Stimulated activated naive CD8-positive, alpha-beta T cell treated with anti-CD3 and anti-CD28 coated beads, Interleukin-15, Interleukin-2, amounts not matched to agents 100 ng/mL and 50 ng/mL, for 24 hours (primary cell): ENCODE data around the gene HCAR2.
"Not testable (repeated sequence)": the region's sequence is repeated elsewhere in the genome, so short reads cannot be mapped to it uniquely, and the experiment has no call there.

Source experiments
- H3K27ac Mint-ChIP-seq: one replicate; pipeline ENCODE4 v1.8.0; 2021; ENCODE audit warnings: mild to moderate bottlenecking, mixed read lengths
- H3K27me3 Mint-ChIP-seq: one replicate; pipeline ENCODE4 v1.8.0; 2021; ENCODE audit warnings: mixed read lengths
- H3K36me3 Mint-ChIP-seq: one replicate; pipeline ENCODE4 v1.8.0; 2021; ENCODE audit warnings: low read depth, mixed read lengths
- H3K4me1 Mint-ChIP-seq: one replicate; pipeline ENCODE4 v1.8.0; 2021; ENCODE audit warnings: low read depth, mixed read lengths
- H3K4me3 Mint-ChIP-seq: one replicate; pipeline ENCODE4 v1.8.0; 2021; ENCODE audit warnings: mild to moderate bottlenecking, mixed read lengths
- H3K9me3 Mint-ChIP-seq: one replicate; pipeline ENCODE4 v1.8.0; 2021; ENCODE audit warnings: mixed read lengths

Gene HCAR2

DNA sequence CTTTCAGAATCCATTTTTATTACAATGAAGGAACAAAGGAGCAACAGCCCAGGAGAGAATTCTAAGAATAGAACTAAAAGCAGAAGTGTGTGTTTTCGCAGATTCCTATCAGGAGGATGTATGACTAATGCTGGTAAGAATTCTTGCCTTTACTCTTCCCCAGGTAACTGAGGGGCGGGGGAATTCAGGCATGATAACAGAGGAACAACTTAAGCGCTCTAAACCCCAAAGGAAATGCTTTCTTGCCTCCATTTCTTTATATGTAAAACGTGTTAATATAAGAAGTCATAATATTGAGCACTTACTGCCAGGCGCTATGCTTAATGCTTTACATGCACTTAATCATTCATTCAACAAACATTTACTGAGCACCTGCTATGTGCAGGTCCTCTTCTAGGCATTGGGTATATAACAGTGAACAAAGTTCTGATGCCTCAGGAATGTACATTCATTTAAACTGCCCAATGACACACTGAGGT lies 23.0 kb upstream of the HCAR2 start:
- Mint-ChIP-seq H3K27ac (peak overlapping the region; percentile 60), H3K4me1 (peaks cover 54% of the 10 kb centered on the region), H3K4me3 (peak overlapping the region; percentile 10), H3K27me3 (no peaks in the 10 kb centered on the region), H3K9me3 (no peaks in the 10 kb centered on the region), H3K36me3 (no peaks in the 10 kb centered on the region)

DNA sequence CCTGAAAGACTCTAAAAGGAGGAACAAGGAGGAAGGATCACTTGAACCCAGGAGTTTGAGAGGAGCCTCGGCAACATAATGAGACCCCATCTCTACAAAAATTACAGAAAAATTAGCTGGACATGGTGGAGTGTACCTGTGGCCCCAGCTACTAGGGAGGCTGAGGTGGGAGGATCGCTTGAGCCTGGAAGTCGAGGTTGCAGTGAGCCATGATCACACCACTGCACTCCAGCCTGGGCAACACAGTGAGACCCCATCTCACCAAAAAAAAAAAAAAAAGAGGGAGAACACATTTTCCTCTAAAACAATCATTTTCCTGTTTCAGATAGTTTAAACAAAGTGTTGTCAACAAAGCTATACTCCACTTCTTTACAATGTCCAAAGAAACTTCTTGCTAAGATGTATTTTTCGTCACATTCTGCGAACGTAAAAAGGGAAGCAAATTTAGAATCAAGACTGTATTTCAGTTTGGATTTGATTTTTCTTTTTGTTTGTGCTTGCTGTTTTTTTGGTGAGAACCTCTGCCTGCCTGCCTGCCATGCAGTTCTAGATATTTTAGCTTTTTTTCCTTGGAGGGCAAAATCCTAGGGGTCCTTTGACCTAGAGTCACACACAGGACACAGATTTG lies 22.4 kb upstream of the HCAR2 start:
- Mint-ChIP-seq H3K9me3 (no peaks in the 10 kb centered on the region), H3K27ac (peak overlapping the region; percentile 60), H3K4me1 (peaks cover 55% of the 10 kb centered on the region), H3K4me3 (peak overlapping the region; percentile 10), H3K36me3 (no peaks in the 10 kb centered on the region), H3K27me3 (no peaks in the 10 kb centered on the region)

DNA sequence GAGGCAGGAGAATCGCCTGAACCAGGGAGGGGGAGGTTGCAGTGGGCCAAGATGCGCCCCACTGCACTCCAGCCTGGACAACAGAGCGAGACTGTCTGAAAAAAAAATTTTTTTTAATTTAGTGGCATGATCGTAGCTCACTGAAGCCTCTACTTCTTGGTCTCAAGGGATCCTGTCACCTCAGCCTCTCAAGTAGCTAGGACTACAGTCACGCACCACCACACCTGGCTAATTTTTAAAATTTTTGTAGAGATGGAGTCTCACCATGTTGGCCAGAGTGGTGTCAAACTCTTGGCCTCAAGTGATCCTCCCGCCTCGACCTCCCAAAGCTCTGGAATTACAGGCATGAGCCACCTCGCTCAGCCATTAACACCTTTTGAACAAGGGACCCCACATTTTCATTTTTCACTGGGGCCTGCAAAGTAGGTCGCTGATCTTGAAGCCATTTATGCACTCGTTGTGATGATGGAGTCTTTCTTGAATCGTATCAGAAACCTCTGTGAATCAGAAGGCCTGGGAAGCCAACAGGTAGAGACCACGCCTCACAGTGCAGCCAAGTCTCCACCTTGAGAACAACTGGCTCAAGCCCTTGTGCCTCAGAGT lies 21.6 kb upstream of the HCAR2 start:
- Mint-ChIP-seq H3K4me1 (peaks cover 52% of the 10 kb centered on the region), H3K4me3 (no peak overlapping the region), H3K36me3 (no peaks in the 10 kb centered on the region), H3K9me3 (no peaks in the 10 kb centered on the region), H3K27me3 (no peaks in the 10 kb centered on the region), H3K27ac (no peak overlapping the region)

DNA sequence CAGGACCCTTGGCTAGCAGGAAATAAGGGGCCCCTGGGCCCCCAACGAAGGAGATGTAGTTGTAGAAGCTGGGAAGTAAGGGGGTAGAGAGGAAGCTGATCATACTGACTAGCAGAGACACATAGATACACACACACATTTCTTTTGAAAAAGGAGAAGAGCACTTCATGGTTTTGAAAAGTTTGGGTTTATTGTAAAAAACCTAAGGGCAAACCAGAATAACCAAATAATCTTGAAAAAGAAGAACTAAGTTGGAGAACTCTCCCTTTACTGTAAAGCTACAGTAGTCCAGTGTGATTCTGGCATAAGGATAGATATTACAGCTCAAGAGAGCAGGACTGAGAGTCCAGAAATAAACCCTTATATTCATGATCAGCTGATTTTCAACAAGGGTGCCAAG lies 19.2 kb upstream of the HCAR2 start:
- peaks cover 44% of the 10 kb centered on the region for H3K4me1 Mint-ChIP-seq
- no peaks in the 10 kb centered on the region for H3K27me3 Mint-ChIP-seq
- H3K36me3 Mint-ChIP-seq: no peaks in the 10 kb centered on the region
- no peak overlapping the region for H3K4me3 Mint-ChIP-seq
- H3K9me3 Mint-ChIP-seq: no peaks in the 10 kb centered on the region
- peak overlapping the region; percentile 3 for H3K27ac Mint-ChIP-seq

DNA sequence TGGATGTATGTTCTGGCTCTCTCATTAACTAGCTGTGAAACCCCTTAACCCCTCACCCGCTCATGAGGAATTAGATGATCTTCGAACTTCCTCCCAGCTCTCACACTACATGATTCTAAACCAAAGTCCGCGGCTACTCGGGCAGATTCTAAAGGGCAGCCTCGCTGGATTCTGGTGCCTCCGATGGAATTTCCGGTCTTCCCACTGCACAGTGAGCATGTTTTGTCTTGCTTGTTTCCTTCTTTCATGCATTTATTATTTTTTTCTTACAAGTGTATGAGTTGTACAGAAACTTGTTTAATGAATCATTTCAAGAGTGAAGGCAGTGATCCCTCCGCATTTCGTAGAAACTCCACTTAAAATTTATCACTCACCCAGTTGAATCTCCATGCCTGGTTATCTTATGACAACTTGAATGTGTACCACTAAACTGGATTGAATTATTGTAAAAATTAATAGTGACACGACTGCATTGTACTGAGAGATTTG lies 17.9 kb upstream of the HCAR2 start:
- Mint-ChIP-seq H3K27me3 (no peaks in the 10 kb centered on the region), H3K4me3 (peak overlapping the region; percentile 35), H3K4me1 (peaks cover 39% of the 10 kb centered on the region), H3K9me3 (no peaks in the 10 kb centered on the region), H3K36me3 (no peaks in the 10 kb centered on the region), H3K27ac (peak overlapping the region; percentile 74)

DNA sequence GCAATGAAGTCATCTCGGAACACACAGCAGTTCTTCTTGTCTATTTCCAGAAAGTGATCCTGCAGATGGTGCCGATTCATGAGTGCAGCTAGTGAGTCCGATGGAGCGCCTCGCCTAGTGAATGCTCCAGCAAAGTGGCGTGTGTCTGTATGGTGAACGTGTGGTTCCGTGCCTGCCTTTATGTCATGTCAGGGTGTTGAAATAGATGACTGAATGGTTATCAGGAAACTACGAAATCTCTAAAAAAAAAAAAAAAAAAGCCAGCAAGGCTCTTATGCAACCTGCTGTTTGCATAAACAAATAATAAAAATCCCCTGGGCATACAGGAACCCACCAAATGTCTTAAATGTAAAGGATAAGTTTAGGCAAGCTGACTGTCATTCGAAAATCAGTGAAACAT lies 13.5 kb upstream of the HCAR2 start, which contains the start of gene HCAR3:
HCAR3 (minus strand) TSS at position 154 of the 400 bp plus-strand sequence; CDS start at position 80, 74 bp downstream.
- H3K27ac Mint-ChIP-seq, H3K27me3 Mint-ChIP-seq, H3K36me3 Mint-ChIP-seq, H3K4me3 Mint-ChIP-seq, H3K9me3 Mint-ChIP-seq: not testable (repeated sequence)
- H3K4me1 Mint-ChIP-seq: peaks cover 16% of the 10 kb centered on the region

DNA sequence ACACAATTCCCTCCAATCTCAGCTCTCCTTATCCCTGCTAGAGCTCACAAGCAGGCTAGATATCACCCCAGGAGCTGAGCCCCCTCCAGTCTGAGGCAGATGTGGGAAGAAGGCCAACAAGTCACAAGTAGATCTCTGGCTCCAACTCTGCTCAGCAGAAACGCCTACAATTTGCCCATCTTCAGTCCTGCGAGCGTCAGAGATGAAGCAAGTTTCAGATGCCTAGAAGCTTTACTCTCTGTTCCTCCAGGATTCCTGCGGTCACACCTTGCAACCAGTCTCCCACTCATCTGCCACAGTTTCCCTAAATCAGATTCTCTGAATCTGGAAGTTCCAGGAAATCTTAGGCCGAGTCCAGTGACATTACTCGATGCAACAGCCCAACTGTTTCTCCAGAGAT lies 12.1 kb upstream of the HCAR2 start:
- H3K27me3 Mint-ChIP-seq, H3K4me1 Mint-ChIP-seq, H3K9me3 Mint-ChIP-seq, H3K4me3 Mint-ChIP-seq, H3K27ac Mint-ChIP-seq, H3K36me3 Mint-ChIP-seq: not testable (repeated sequence)

DNA sequence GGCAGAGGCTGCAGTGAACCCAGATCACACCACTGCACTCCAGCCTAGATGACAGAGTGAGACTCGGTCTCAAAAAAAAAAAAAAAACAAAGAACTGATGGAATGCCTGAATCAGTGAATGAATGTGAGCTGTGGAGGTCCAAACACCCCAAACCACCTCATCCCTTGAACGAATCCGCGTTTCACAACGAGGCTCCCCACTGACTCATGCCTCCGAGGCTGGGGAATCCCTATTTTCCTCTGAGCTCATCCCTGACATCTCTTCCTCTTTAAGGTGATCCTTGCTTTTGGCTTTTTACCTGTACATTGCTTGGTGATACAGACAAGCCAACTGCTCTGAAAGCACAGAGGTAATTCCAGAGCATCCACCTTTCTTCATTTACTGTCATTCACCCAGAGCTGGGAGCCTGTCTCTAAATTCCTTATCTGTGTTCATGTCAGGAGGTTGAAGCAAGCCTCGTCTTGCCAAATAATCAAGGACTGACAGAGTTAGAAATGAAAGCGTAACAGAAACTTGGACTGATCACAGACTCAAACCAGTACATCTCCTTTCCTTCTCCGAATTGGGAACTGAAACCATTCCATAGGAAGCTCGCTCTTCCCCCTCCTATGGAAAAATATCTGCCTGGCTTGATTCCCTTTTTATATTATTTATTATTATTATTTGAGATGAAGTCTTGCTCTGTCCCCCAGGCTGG lies 10.5 kb upstream of the HCAR2 start:
- H3K9me3 Mint-ChIP-seq, H3K27ac Mint-ChIP-seq, H3K4me1 Mint-ChIP-seq, H3K4me3 Mint-ChIP-seq, H3K27me3 Mint-ChIP-seq, H3K36me3 Mint-ChIP-seq: not testable (repeated sequence)

DNA sequence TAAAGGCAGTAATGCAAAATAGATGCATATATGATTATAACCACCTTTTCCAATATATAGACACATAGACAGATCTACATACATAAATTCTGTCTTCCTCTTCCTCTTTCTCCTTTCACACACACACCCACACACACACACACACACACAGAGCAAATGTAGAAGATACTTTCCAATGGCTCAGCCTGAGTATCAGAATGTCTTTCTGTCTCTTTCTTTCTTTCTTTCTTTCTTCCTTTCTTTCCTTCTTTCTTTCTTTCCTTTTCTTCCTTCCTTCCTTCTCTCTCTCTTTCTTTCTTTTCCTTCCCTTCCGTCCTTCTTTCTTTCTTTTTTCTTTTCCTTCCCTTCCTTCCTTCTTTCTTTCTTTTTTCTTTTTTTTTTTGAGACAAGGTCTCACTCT lies 8.1 kb upstream of the HCAR2 start:
- H3K9me3 Mint-ChIP-seq, H3K4me1 Mint-ChIP-seq, H3K36me3 Mint-ChIP-seq, H3K27me3 Mint-ChIP-seq, H3K4me3 Mint-ChIP-seq, H3K27ac Mint-ChIP-seq: not testable (repeated sequence)

DNA sequence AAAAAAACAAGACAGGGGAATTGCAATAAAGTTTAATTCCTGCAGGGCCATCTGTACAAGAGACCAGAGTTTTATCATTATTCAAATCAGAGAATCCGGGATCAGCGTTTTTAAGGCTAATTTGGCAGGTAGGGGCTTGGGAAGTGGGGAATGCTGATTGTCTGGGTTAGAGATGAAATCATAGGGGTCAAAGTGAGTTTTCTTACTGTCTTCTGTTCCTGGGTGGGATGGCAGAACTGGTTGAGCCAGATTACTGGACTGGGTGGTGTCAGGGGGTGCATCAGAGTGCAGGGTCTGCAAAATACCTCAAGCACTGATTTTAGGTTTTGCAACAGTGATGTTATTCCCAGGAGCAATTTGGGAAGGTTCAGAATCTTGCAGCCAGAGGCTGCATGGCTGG lies 7.2 kb upstream of the HCAR2 start:
- not testable (repeated sequence) for H3K27me3 Mint-ChIP-seq, H3K4me3 Mint-ChIP-seq, H3K27ac Mint-ChIP-seq, H3K9me3 Mint-ChIP-seq, H3K36me3 Mint-ChIP-seq, H3K4me1 Mint-ChIP-seq

DNA sequence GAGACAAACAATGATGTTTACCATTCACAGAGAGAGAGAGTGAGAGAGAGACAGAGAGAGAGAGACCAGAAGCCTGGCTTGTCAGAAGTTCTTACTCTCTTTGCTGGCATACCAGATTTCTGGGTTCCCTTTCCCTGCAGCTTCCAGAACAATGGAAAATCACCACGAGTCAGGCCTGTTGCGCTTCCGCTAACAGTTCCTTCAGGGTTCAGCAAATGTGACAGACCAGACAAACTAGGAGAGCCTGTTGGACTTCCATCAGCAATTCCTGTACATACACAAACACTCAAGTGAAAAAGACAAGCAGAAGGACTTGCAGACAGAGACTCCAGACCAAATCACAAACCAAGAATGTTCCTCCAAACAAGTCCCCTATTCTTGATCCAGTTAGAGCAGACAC lies 6.1 kb upstream of the HCAR2 start:
- not testable (repeated sequence) for H3K27ac Mint-ChIP-seq, H3K9me3 Mint-ChIP-seq, H3K27me3 Mint-ChIP-seq, H3K36me3 Mint-ChIP-seq, H3K4me1 Mint-ChIP-seq, H3K4me3 Mint-ChIP-seq

DNA sequence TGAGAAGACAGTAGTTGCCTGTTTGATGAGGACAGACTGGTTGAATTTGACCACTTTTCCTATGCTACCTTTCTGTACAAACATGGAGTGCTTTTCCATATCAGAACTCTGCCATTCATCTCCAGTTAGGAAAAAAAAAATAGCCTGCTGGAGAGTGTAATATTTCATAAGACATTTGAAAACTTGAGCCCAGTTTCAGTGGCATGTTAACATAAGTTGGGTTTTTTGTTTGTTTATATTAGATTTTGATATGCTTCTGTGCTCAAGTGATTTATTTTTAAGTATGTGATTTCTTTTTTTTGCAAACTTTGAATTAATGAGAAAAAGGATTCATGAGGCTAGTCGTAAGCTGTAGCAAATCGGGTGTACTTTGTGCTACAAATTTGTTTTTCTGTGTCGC lies 684 bp upstream of the HCAR2 start:
- H3K27me3 Mint-ChIP-seq, H3K4me3 Mint-ChIP-seq, H3K4me1 Mint-ChIP-seq, H3K9me3 Mint-ChIP-seq, H3K36me3 Mint-ChIP-seq, H3K27ac Mint-ChIP-seq: not testable (repeated sequence)

DNA sequence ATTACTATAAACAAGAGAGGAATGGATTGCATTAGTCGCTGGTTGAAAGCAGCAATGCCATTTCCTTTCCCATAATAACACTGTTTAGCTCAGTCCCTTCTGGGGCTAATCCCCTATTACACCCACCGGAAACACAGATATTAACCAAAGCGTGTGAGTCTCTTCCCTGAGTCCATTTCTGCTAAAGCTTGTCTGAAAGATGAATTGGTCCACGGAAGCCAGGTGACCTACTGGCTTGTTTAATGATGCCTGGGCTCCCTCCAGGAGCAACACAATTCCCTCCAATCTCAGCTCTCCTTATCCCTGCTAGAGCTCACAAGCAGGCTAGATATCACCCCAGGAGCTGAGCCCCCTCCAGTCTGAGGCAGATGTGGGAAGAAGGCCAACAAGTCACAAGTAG lies 1.7 kb downstream of the HCAR2 start:
- not testable (repeated sequence) for H3K36me3 Mint-ChIP-seq, H3K4me1 Mint-ChIP-seq, H3K27ac Mint-ChIP-seq, H3K9me3 Mint-ChIP-seq, H3K4me3 Mint-ChIP-seq, H3K27me3 Mint-ChIP-seq

DNA sequence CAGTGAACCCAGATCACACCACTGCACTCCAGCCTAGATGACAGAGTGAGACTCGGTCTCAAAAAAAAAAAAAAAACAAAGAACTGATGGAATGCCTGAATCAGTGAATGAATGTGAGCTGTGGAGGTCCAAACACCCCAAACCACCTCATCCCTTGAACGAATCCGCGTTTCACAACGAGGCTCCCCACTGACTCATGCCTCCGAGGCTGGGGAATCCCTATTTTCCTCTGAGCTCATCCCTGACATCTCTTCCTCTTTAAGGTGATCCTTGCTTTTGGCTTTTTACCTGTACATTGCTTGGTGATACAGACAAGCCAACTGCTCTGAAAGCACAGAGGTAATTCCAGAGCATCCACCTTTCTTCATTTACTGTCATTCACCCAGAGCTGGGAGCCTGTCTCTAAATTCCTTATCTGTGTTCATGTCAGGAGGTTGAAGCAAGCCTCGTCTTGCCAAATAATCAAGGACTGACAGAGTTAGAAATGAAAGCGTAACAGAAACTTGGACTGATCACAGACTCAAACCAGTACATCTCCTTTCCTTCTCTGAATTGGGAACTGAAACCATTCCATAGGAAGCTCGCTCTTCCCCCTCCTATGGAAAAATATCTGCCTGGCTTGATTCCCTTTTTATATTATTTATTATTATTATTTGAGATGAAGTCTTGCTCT lies 3.0 kb downstream of the HCAR2 start:
- H3K27me3 Mint-ChIP-seq, H3K9me3 Mint-ChIP-seq, H3K27ac Mint-ChIP-seq, H3K4me3 Mint-ChIP-seq, H3K36me3 Mint-ChIP-seq, H3K4me1 Mint-ChIP-seq: not testable (repeated sequence)

DNA sequence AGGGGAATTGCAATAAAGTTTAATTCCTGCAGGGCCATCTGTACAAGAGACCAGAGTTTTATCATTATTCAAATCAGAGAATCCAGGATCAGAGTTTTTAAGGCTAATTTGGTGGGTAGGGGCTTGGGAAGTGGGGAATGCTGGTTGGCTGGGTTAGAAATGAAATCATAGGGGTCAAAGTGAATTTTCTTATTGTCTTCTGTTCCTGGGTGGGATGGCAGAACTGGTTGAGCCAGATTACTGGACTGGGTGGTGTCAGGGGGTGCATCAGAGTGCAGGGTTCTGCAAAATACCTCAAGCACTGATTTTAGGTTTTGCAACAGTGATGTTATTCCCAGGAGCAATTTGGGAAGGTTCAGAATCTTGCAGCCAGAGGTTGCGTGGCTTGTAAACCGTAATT lies 6.2 kb downstream of the HCAR2 start:
- not testable (repeated sequence) for H3K4me1 Mint-ChIP-seq, H3K27me3 Mint-ChIP-seq, H3K27ac Mint-ChIP-seq, H3K9me3 Mint-ChIP-seq, H3K4me3 Mint-ChIP-seq, H3K36me3 Mint-ChIP-seq
